ENCODE measurements around the gene PPP1R18. TPM values are rescaled to one million over a fixed set of nuclear protein-coding genes. Genes with fewer than 3 reads are reported as not detected.
A peak's percentile ranks its signal among the peaks of the same experiment; 100 is the strongest.

PPP1R18 gene
- total RNA-seq, 1 donor = 81.8 TPM

- Histone ChIP-seq H3K27me3 (ENCODE audit: insufficient read depth, low read length) (no peaks in the 10 kb centered on the region), H3K9me3 (ENCODE audit: low read depth, low read length) (no peaks in the 10 kb centered on the region), H3K4me3 (ENCODE audit: low read length) (peak overlapping the region; percentile 94), H3K4me1 (ENCODE audit: insufficient read depth, low read length) (peaks cover 39% of the 10 kb centered on the region)
Observed at GRCh38 chr6:30686908-30687658, 638 bp upstream of the PPP1R18 start.

- H3K9me3 ChIP-seq (ENCODE audit: low read depth, low read length) = no peaks in the 10 kb centered on the region
- H3K4me1 ChIP-seq (ENCODE audit: insufficient read depth, low read length) = peaks cover 45% of the 10 kb centered on the region
- peak overlapping the region; percentile 94 for H3K4me3 ChIP-seq (ENCODE audit: low read length)
- H3K27me3 ChIP-seq (ENCODE audit: insufficient read depth, low read length) = no peaks in the 10 kb centered on the region
Observed at GRCh38 chr6:30685157-30686008, 1.1 kb downstream of the PPP1R18 start.

GRCh38 chr6:30684386-30685156, 1.9 kb downstream of the PPP1R18 start:
- Histone ChIP-seq H3K27me3 (ENCODE audit: insufficient read depth, low read length) (no peaks in the 10 kb centered on the region), H3K4me1 (ENCODE audit: insufficient read depth, low read length) (peaks cover 45% of the 10 kb centered on the region), H3K9me3 (ENCODE audit: low read depth, low read length) (no peaks in the 10 kb centered on the region), H3K4me3 (ENCODE audit: low read length) (peak overlapping the region; percentile 94)

GRCh38 chr6:30683980-30684338, 2.5 kb downstream of the PPP1R18 start:
- H3K4me3 ChIP-seq (ENCODE audit: low read length) = peak overlapping the region; percentile 94
- peaks cover 44% of the 10 kb centered on the region for H3K4me1 ChIP-seq (ENCODE audit: insufficient read depth, low read length)

GRCh38 chr6:30683183-30683979, 3.1 kb downstream of the PPP1R18 start:
- peak overlapping the region; percentile 94 for H3K4me3 ChIP-seq (ENCODE audit: low read length)
- no peaks in the 10 kb centered on the region for H3K9me3 ChIP-seq (ENCODE audit: low read depth, low read length)
- no peaks in the 10 kb centered on the region for H3K27me3 ChIP-seq (ENCODE audit: insufficient read depth, low read length)
- peaks cover 44% of the 10 kb centered on the region for H3K4me1 ChIP-seq (ENCODE audit: insufficient read depth, low read length)

More at GRCh38 chr6:30683980-30684338, 2.5 kb downstream of the PPP1R18 start:
- Histone ChIP-seq H3K9me3 (ENCODE audit: low read depth, low read length) (no peaks in the 10 kb centered on the region), H3K27me3 (ENCODE audit: insufficient read depth, low read length) (no peaks in the 10 kb centered on the region)

GRCh38 chr6:30682143-30683117, 4.0 kb downstream of the PPP1R18 start:
- Histone ChIP-seq H3K9me3 (ENCODE audit: low read depth, low read length) (no peaks in the 10 kb centered on the region), H3K27me3 (ENCODE audit: insufficient read depth, low read length) (no peaks in the 10 kb centered on the region), H3K4me1 (ENCODE audit: insufficient read depth, low read length) (peaks cover 42% of the 10 kb centered on the region), H3K4me3 (ENCODE audit: low read length) (peak overlapping the region; percentile 94)

GRCh38 chr6:30681766-30682142, 4.7 kb downstream of the PPP1R18 start:
- Histone ChIP-seq H3K9me3 (ENCODE audit: low read depth, low read length) (no peaks in the 10 kb centered on the region), H3K4me1 (ENCODE audit: insufficient read depth, low read length) (peaks cover 48% of the 10 kb centered on the region), H3K4me3 (ENCODE audit: low read length) (peak overlapping the region; percentile 94), H3K27me3 (ENCODE audit: insufficient read depth, low read length) (no peaks in the 10 kb centered on the region)

GRCh38 chr6:30679765-30680535, 6.5 kb downstream of the PPP1R18 start:
- Histone ChIP-seq H3K9me3 (ENCODE audit: low read depth, low read length) (no peaks in the 10 kb centered on the region), H3K4me3 (ENCODE audit: low read length) (peak overlapping the region; percentile 94), H3K4me1 (ENCODE audit: insufficient read depth, low read length) (peaks cover 49% of the 10 kb centered on the region), H3K27me3 (ENCODE audit: insufficient read depth, low read length) (no peaks in the 10 kb centered on the region)

- H3K4me1 ChIP-seq (ENCODE audit: insufficient read depth, low read length) = peaks cover 49% of the 10 kb centered on the region
- peak overlapping the region; percentile 94 for H3K4me3 ChIP-seq (ENCODE audit: low read length)
- no peaks in the 10 kb centered on the region for H3K9me3 ChIP-seq (ENCODE audit: low read depth, low read length)
- no peaks in the 10 kb centered on the region for H3K27me3 ChIP-seq (ENCODE audit: insufficient read depth, low read length)
Observed at GRCh38 chr6:30678964-30679726, 7.3 kb downstream of the PPP1R18 start.

- no peak overlapping the region for H3K4me3 ChIP-seq (ENCODE audit: low read length)
- H3K27me3 ChIP-seq (ENCODE audit: insufficient read depth, low read length) = no peaks in the 10 kb centered on the region
- peaks cover 65% of the 10 kb centered on the region for H3K4me1 ChIP-seq (ENCODE audit: insufficient read depth, low read length)
- H3K9me3 ChIP-seq (ENCODE audit: low read depth, low read length) = no peaks in the 10 kb centered on the region
Observed at GRCh38 chr6:30676660-30677285, 9.7 kb downstream of the PPP1R18 start.

GRCh38 chr6:30672445-30673253, 13.8 kb downstream of the PPP1R18 start, which contains the start of gene DHX16:
DHX16 (minus strand) TSS chr6:30673006; CDS start chr6:30672841, 165 bp downstream.
- Histone ChIP-seq H3K4me3 (ENCODE audit: low read length) (peak within 1 kb of the TSS; percentile 80), H3K9me3 (ENCODE audit: low read depth, low read length) (no peaks in the 10 kb centered on the region), H3K4me1 (ENCODE audit: insufficient read depth, low read length) (peaks cover 39% of the 10 kb centered on the region), H3K27me3 (ENCODE audit: insufficient read depth, low read length) (no peaks in the 10 kb centered on the region)

Data from mononuclear cell (primary cell).